GM19468 (cell line): Measurements from ENCODE around the gene POLR1D.
A peak's percentile ranks its signal among the peaks of the same experiment; 100 is the strongest.

Source experiments
- ATAC-seq: cut with Tn5 transposase; IDR thresholded peaks from one replicate; pipeline ENCODE4 v1.9.1; 2021; ENCODE audit warnings: mild to moderate bottlenecking, moderate library complexity, moderate number of reproducible peaks; ENCODE audit not compliant: unreplicated experiment; ENCODE audit errors: extremely low read depth

Gene POLR1D

GRCh38 chr13:27621366-27622101 is at the start of gene POLR1D:
TSS of gene POLR1D (plus strand) at chr13:27621892. CDS start at chr13:27621984, 92 bp downstream.
- peak; percentile 27 for ATAC-seq

- no peak for ATAC-seq
Measured at GRCh38 chr13:27572234-27572901, 49.3 kb upstream of the POLR1D start.

- no peak for ATAC-seq
Measured at GRCh38 chr13:27573265-27573664, 48.4 kb upstream of the POLR1D start.

GRCh38 chr13:27574661-27575060 is 47.0 kb upstream of the POLR1D start:
- ATAC-seq: no peak

GRCh38 chr13:27578121-27579030 is 43.3 kb upstream of the POLR1D start:
- no peak for ATAC-seq

- ATAC-seq: no peak
Measured at GRCh38 chr13:27583645-27584044, 38.0 kb upstream of the POLR1D start.

GRCh38 chr13:27587095-27587746 is 34.5 kb upstream of the POLR1D start:
- ATAC-seq: no peak

GRCh38 chr13:27588405-27588804 is 33.3 kb upstream of the POLR1D start:
- no peak for ATAC-seq

- ATAC-seq: no peak
Measured at GRCh38 chr13:27592865-27593264, 28.8 kb upstream of the POLR1D start.

GRCh38 chr13:27593267-27593666 is 28.4 kb upstream of the POLR1D start:
- no peak for ATAC-seq

- ATAC-seq: no peak
Measured at GRCh38 chr13:27595055-27595811, 26.5 kb upstream of the POLR1D start.

- ATAC-seq: no peak
Measured at GRCh38 chr13:27599096-27599495, 22.6 kb upstream of the POLR1D start.

GRCh38 chr13:27599845-27600553 is 21.7 kb upstream of the POLR1D start:
- ATAC-seq: no peak

GRCh38 chr13:27600711-27601110 is 21.0 kb upstream of the POLR1D start:
- no peak for ATAC-seq

- no peak for ATAC-seq
Measured at GRCh38 chr13:27601208-27601607, 20.5 kb upstream of the POLR1D start.

GRCh38 chr13:27601803-27602202 is 19.9 kb upstream of the POLR1D start:
- ATAC-seq: no peak

- ATAC-seq: no peak
Measured at GRCh38 chr13:27605099-27605498, 16.6 kb upstream of the POLR1D start.

GRCh38 chr13:27605610-27606200 is 16.0 kb upstream of the POLR1D start:
- no peak for ATAC-seq

GRCh38 chr13:27607125-27607524 is 14.6 kb upstream of the POLR1D start:
- no peak for ATAC-seq
